HG03196 (cell line): ENCODE measurements around the gene MYO5C.

Experiments used
- ATAC-seq: cut with Tn5 transposase; IDR thresholded peaks from one replicate; pipeline ENCODE4 v1.9.1; 2021; ENCODE audit not compliant: unreplicated experiment

MYO5C gene

GRCh38 chr15:52281085-52282035, 14.2 kb downstream of the MYO5C start:
- ATAC-seq, result no peak

GRCh38 chr15:52280326-52281084, 15.1 kb downstream of the MYO5C start:
- ATAC-seq, result no peak

DNA sequence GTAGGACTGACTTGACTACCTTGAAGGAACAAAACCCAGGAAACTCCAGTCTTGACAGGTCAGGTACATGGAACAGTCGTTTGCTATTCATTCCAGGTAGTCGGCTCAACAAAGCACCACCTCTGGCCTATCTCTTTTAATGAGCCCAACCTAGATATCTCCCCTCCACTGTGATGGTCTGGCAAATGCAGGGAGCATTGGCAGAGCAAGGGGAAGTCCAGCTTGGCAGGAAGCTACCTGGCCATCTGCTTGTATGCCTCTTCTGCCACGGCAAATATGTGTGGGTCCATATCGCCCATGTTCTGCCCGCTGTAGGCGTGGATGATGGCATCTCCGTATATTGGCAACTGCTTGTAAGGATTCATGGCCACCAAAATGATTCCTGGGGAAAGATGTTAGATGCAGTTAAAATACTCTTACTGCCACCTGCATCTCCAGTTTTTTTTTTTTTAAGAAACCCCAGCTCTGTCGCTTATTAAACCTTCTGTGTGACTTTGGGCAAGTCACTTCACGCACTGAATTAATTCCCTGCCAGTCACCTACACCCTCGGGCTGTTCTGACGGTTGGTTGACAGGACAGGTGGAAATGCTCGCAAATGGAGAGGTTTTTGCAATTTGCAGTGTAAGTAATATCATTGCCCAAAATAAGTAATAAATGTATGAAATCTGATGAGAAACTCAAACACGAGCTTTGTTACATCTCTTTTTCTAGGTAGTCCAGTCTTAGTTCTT, 16.8 kb downstream of the MYO5C start:
- ATAC-seq, result no peak

DNA sequence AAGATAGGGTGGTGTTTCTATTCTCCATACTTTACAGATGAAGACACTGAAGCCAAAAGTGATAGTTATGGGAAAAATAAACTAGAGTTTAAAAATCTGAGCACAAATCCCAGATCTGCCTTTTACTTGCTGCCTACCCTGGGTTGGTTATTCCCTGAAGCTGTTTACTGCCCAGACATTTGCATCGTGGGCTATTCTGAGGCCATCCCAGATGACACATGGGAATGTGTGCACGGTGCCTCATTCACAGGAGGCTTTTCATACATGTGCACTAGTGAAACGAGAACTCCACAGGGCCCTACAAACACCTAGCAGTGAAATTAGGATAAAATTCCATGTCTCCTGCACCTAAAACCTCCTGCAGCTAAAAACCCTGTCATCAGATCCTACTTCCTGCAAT, 17.5 kb downstream of the MYO5C start:
- no peak for ATAC-seq

DNA sequence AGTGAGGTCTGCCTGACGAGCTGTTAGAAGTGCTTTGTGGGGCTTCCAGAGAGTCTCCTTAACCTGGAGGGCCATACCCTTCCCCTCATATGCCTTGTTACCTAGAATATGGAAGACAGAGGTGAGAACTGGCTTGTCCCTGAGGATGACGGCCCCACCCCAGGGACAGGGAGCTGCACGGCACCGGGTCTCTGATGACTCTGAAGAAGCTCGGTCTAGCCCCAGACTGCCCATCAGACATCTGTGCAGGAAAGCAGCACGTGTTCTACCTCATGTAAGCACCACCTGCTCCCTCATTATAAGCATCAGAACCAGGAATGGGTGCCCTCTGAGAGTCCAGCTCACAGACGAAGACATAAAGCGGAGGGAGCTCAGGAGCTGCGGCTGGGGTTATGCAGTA, 18.0 kb downstream of the MYO5C start:
- ATAC-seq, result no peak

- no peak for ATAC-seq
Measured at GRCh38 chr15:52276256-52276770, 19.3 kb downstream of the MYO5C start.

GRCh38 chr15:52263563-52264282, 31.9 kb downstream of the MYO5C start:
- no peak for ATAC-seq

DNA sequence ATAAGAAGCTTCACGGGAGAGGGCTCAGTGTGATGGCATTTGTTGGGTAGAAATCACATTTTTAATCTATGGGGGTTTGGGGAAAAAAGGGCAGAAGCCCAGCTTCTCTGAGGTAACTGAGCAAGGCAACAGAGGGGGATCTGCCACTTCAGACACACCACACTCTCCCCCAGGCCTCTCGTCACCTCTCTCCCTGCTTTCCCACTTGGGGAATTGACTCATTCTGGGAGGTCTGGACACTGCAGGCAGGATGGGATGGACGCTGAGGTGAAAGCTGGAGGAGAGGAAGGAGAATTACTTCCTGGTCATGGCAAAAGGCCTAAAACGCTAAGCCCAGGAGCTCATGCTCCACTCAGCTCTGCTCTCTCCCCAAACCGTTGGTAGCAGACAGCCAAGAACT, 33.2 kb downstream of the MYO5C start:
- ATAC-seq, result no peak

- peak; percentile 96 for ATAC-seq
Measured at GRCh38 chr15:52261498-52262242, 33.9 kb downstream of the MYO5C start.

DNA sequence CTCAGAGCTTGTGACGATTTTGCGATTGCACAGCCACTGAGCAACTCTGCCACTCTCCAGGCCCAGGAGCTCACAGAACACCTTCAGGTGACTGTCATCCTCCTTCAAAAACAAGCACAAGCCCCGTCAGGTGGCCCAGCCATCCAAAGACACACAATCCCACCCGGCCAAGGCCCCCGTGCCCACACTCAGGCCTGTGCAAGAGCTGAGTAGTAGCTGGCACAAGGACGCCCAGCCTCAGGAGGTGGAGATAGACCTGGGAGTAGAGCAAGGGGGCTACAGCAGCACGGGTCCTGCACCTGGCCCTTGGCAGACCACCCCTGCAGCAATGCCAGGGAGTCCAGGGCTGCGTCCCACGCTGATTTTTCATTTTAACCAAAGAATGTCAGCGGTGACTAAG, 34.6 kb downstream of the MYO5C start:
- ATAC-seq, result no peak

GRCh38 chr15:52259503-52259902, 36.1 kb downstream of the MYO5C start:
- ATAC-seq, result no peak

DNA sequence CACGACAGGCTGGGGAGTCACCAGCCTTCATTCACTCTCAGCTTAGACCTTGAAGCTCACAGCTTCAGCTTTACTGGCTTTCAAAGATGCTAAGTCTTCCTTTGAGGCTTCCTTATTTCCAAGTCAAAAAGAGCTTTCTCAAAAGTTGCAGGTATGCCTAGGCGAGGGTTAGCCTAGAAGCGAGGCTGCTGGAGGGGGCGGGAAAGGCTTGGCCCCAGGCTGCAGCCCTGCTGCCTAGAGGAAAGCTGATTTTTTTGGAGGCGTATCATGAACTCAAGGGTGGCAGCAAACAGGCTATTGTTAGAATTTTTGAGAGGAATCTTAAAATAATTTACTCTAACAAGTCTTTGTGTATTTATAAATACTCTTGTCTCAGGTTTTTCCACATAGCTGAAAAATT, 37.1 kb downstream of the MYO5C start:
- ATAC-seq, result no peak

GRCh38 chr15:52257734-52258062, 37.9 kb downstream of the MYO5C start:
- no peak for ATAC-seq

GRCh38 chr15:52256930-52257733, 38.5 kb downstream of the MYO5C start:
- no peak for ATAC-seq

DNA sequence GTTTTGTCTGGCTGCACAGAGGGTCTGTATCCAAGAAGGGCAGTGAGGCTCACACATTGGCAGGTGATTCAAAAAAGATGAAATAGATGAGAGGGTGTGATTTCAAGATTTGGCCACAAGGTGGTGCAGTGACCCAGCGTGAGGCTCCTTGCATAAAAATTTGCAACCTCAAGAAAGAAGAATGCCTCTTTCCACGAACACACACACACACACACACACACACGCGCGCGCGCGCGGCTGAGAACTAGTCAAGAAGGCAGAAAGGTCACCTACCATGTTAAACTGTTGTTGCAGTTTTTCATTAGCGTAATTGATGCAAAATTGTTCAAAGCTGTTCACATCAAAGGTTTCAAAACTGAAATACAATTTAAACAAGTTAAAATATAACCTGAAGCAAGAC, 39.2 kb downstream of the MYO5C start:
- no peak for ATAC-seq

DNA sequence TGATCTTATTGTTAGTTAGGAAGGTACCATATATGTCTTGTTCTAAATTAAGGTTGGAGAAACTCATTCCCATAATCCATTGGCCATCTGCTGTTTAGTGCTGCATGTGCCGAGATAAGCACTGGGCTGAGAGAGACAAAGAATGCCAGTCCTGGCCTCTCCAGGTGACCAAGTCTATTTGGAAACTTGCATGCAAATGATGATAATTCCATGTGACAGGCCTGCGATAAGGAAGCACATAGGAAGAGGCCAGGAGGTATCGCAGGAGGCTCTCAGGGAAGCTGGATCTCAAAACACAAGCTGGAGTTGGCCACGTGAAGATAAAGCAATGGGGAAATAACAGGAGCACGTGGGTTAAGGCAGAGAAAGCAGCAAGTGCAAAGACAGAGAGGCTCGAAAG, 39.7 kb downstream of the MYO5C start:
- no peak for ATAC-seq

DNA sequence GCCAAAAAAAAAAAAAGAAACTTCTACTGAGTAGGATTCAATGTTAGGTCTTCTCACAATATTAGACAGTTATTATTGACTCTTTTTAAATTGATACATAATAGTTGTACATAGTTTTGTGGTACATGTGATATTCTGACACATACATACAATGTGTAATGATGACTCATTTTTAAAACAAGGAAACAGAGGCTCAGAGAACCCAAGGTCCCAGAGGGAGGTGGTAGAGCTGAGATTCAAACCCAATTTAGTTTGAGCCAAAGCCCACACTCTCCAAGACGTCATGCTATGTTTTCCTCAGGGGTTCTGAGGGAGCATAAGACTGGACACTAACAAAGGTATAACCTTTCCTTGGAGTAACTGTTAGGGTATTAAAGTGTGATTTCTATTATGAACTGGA, 40.6 kb downstream of the MYO5C start:
- ATAC-seq, result no peak

DNA sequence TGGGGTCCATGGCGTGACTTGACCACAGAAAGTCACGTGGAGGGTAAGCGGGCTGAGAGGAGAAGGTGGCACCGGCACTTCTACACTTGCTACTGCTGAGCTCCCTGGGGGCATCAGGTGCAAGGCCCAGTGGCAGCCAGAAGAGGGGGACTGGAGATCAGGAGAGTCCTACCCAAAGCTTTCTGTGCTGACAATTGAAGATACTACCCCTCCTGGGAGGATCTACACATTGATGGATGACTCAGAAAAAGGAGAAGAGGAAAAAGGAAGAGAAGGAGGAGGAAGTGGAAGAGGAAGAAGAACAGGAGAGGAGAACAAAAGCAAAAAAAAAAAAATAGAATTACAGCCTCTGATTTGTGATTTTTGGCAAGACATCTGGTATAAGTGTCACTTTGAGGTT, 41.2 kb downstream of the MYO5C start:
- ATAC-seq, result no peak

DNA sequence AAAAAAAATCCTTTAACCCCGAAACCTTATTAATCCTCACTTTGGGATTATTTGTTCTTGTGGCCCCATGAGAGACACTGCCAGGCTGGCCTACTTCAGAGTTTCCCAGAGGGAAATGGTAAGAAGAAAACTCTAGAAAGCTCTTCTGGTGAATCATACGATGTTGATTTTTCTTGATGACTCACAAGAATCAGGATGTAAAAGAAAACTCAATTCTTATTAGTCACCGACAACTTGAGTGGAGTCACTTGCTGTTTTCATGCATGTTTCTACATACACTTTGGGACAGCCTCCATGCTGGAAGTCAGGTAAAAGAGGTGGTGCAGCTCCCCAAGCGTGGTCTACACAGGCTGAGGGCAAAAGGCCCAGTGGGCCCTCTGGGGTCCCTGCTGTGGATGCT, 42.8 kb downstream of the MYO5C start:
- ATAC-seq, result no peak
